ENCODE results near the gene CAPZB. TPM values are rescaled to one million over a fixed set of nuclear protein-coding genes. Genes with fewer than 3 reads are reported as not detected.

The CAPZB gene
- total RNA-seq, 1 experiment from 2014 or later: 141 TPM

DNA sequence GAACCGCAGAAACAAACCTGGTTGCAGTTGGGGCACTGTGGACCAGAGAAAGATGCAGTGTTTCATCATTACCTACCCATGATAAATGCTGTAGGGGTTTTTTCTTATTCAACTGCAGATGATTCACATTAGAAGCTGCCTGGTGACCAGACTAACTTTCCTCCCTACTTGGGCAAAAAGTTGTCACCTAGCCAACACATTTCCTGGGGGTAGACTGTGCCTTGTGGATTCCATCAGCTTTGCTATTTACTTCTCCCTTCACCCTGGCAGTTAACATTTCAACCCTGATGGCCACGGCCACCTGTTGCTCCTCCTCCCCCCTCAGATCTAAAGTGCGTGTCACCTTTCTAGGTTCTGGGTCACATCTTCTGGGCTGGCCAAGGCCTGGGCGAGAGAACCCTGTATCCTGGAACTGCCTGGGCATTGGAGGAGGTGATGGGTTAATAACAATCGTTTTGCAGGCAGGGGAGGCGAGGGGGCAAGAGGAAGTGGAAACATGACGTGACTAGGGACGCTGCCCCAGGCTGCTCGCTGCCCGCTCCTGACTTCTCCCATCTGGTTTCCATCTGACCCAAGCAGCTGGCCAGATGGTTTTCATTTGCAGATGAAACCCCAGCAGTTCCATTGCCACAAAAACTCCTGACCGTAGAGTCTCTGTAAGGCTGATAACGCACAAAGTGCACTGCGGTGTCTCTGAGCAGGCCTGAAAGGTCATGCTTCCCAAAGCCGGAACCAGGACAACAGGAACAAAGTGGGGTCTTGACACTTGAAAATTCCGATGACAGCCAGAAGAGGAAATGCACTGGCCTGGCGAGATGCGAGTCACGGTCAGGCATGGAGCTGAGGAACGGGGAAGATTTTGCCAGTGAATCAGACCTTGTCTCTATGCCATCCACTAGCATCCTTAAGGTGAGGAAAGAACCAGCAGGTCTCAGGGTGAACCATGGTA is 36.6 kb downstream of the CAPZB start:
- peak; percentile 95 for DNase-seq (ENCODE audit: low read depth)

DNA sequence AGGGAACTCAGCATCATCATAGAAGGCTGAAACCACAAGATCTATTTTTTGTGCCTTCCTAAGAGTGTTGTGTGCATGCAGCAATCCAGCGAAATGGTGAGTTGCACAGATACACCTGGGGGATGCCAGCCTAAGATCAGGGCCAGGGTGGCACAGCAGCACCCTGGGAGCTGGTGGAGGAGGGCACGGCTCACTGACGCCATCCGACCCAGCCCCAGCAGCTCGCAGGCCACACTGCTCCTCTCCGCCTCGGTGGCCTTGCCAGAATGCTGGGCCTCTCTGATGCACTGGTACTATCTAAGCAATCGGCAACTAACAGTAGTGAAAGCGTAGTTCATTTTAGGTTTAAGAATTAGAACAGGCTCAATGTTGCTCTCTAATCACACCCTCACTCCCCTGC is 37.8 kb downstream of the CAPZB start:
- DNase-seq (ENCODE audit: low read depth): no peak

DNA sequence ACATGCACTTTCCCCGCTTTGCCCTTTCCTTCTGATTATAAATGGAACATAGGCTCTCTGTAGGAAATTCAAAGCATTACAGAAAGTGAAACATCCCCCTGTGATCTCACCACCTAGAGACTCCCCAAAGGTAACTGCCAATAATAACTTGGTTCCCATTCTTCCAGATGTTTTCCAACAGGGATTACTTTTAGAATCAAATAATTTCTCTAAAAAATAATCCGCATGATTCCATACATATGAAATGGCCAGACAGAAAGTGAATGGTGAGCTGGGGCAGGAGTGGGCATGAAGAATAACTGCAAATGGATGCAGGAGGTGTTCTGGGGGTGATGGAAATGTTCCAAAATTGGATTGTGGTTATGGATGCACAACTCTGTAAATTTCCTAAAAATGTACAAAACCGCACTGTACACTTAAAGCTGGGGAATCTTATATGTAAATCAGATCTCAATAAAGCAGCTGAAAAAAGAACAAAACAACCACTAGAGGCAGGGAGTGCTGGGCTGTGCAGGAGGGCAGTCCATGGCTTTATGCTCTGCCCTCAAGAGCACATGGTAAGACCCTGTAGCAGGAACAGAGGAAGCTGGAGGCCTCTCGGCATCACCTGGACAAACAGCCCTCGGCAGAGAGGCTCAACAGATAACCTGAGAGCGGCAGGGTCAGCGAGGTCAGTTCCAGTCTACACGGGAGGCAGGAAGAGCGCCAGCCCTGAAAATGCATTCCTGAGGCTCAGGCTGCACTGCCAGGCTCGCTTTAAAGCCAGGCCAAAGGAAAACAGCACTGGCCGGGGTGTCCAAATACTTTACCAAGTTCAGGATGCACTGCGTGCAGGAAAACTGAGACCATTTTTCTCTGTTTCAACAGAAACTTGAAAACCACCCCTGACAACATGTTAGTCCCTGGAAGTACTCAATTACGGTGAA is 39.7 kb downstream of the CAPZB start:
- peak; percentile 55 for DNase-seq (ENCODE audit: low read depth)

DNA sequence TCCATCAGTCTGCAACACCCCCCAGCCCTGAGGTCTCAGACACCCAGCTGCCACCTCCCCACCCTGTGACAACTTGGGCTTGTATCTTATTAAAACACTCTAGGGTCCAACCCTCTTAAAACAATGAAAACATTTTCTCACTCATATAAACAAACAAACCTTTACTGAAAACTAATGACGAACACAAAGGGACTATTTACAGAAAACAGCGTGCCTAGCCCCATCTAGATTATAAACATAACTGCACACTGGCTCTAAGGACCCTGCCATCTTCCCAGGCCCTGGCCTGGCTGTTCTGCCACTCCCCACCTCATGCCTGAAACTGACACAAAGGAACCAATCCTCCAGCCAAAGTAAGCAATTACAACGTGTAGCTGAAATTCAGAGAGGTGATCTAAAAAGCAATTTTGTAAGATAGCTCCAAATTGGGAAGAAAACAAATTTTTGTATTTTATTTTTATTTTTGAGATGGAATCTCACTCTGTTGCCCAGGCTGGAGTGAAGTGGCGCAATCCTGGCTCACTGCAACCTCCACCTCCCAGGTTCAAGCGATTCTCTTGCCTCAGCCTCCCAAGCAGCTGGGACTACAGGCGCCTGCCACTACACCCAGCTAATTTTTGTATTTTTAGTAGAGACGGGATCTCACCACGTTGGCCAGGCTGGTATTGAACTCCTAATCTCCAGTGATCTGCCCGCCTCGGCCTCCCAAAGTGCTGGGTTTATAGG is 40.9 kb downstream of the CAPZB start:
- no peak for DNase-seq (ENCODE audit: low read depth)

DNA sequence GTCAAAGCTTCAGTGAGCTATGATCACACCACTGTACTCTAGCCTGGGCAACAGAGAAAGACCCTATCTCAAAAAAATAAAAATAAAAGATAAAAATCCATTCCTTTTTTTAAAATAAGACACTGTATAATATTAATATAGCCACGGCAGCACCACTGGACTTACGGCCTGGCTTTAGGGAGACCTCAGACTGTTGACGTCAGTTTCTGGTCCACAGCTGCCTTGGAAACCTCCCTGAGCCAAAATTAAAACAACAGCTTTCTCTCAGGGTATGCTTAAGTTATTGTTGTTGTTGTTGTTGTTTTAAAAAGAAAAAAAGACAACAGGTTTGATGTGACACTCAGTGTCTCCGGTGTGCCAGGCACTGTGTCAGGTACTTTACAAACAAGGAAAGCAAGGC is 42.0 kb downstream of the CAPZB start:
- no peak for DNase-seq (ENCODE audit: low read depth)

DNA sequence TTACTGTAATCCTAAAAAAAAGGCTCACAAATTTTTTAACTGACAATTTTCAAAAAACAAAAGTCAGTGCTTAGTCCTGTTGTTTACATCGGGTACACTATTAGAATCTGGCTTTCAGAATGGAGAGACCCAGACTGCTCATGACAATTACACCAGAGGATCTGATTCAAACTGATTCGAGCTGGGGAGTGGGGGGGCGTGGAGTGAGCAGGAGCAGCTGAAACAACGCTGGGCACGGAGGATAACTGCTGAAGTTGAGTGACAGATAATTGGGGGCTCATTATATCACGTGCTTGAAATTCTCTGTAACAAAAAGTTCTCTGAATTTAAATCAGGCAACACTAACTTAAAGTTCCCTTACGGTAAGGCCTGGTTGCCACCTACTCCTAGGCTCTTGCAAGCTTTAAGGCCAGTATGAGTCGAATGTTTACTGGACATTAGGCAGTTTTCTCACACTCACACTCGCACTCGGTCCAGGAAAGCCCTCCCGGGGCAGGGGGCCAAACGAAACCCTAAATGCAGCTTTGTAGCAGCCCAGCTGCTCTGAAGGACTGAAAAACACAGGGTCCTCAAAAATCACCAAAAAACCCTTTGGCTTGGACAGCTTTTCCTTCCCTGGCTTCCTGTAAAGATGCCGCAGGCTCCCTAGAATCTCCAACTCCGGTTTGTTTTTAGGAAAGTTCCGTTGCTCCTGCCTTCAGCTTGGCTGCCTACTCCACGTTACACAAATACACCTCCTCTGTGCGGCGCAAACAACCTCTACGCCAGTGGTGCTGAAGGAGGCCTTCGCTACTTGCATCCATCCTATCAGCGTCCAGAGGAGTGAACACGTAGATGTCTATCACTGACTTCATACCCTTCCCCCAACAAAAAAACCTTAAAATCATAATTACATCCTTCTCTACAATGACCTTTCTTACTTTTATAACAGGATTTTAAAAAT is 42.9 kb downstream of the CAPZB start:
- DNase-seq (ENCODE audit: low read depth): no peak

DNA sequence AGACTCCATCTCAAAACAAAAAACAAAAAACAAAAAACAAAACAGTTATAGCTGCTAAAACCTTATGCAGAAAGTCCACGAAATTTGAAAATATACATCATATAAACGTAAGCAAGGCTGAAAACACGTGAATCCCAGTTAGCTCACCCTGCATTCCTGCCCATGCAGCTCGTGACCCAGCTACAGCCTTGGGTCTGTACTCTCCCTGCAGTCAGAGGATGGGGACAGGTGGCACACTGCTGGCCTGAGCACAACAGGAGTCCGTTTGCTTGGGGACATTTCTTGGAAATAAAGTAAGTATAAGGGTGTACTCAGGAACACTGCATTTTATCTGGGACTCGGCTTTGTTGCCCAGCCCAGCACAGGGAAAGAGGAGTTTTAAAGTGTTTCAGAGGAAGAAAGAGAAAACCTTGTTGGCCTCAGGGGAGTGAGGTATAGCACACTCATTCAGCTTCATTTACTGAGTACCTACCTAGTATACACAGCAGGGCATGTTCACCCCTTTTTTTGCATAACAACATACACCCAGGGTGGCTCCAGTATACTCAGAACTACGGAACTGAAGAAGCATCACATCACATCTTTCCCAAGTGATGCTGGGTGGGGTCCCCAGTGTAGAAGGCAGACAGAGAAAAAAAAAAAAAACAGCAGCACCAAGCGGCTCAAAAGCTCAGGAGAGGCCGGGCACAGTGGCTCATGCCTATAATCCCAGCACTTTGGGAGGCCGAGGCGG is 44.1 kb downstream of the CAPZB start:
- no peak for DNase-seq (ENCODE audit: low read depth)

DNA sequence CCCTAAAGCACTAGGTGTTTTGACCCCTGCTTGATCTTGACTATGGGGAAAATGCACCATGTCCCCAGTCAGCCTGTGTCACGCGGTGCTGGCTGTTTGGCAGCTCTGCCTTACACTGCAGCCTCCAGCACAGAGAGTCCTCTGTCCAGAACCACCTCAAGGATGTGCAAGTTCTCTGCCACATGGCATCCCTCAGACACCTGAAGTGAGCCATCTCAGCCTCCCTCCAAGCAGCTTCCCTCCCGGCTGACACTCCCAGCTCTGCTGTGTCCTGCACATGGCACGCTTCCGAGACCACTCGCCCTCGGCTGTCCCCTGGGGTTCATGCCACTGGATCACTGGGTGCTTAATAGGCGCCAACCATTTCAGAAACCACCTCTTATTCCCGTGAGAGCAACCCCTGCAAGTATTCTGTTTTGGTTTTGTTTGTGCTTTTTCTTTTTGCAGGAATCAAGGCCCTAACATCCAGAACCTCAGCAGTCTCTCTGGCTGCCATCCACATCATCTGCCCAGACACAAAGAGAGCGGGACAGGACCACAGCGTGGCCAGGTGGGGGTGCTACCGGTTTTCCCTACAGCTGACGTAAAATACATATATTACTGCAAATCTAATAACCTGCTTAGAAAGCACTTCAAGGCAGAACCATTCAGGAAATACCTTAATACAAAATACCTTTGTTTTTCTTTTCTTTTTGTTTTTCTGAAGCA is 45.7 kb downstream of the CAPZB start:
- peak; percentile 51 for DNase-seq (ENCODE audit: low read depth)

DNA sequence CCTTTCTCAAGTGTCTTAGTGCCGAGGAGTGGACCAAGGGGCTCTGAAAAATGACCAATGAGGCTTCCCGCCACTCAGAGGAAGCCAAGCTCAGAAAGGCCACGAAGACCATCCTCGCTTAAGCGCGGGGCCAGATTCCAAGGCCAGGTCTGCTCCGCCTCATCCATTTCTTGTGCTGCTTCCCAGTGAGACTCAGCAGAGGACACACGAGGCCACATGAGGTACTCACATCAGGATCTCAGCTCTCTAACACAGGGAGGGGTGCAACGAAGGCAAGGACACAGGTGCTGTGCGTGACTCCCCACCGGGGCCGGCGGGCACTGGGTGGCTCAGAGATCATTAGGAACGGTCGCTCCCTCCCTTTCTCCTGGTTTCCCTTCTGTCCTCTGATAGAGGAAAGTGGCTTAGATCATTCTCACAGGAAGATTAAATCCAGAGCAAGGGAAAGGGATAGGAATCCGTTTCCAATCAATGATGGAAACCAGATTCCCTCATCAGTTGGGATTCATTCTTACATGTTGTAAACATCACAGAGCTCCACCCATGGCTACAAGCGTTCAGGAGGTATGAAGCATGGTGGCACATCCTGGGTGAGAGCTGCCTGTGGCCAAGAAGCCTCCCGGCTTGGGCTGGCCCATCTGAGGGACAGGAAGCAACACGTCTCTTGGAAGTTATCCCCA is 46.7 kb downstream of the CAPZB start:
- no peak for DNase-seq (ENCODE audit: low read depth)

DNA sequence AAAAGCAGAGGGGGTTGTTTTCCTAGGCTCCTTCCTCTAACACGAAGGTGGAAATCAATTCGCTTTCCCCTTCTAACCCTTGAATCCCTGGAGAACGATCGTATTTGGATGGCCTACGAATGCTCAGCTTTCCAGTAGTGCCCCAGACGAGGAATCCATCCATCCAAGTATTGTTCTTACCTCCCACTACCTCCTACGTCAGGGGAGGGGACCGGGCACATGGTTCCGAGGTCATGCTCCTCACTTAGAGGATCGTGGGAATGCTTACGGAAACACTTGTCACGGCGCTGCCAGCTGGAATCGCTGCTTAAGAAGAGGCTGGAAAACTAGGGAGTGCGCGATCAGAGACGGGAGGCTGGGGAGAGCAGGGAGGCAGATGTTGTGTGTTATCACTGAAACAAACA is 47.4 kb downstream of the CAPZB start:
- no peak for DNase-seq (ENCODE audit: low read depth)

DNA sequence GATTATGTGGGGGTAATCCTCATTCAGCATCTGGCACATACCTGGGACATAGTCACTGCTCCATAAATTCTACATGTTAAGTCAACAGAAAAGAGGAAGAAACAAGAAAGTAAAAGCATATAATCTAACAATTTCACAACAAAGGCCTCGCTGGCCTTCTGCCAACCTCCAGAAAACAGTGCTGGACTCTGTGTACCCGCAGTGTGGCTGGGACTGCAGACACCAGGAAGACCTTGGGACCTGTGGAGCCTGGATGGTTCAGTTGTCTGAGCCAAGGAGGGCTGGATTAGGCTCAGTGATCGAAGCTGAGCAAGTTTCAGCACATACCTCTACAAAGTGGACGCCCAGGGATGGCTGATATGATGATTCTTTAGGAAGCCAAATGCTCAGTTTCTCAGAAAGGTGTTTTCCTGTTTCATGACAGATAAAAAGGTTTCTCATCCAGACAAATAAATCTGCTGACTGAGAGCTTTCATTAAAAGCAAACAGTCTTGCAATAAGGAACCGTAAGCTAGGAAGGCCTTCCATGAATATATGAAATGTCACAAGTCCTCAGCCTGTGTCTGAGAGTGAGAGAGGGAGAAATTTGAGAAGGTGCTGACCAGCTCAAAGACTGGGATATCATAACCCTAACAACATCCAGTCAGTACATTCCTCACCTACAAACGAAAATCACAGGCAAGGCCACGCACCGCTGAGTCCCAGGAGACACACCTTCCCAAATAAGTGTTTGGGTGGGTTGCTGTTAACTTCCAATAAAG is 48.4 kb downstream of the CAPZB start:
- DNase-seq (ENCODE audit: low read depth): no peak

DNA sequence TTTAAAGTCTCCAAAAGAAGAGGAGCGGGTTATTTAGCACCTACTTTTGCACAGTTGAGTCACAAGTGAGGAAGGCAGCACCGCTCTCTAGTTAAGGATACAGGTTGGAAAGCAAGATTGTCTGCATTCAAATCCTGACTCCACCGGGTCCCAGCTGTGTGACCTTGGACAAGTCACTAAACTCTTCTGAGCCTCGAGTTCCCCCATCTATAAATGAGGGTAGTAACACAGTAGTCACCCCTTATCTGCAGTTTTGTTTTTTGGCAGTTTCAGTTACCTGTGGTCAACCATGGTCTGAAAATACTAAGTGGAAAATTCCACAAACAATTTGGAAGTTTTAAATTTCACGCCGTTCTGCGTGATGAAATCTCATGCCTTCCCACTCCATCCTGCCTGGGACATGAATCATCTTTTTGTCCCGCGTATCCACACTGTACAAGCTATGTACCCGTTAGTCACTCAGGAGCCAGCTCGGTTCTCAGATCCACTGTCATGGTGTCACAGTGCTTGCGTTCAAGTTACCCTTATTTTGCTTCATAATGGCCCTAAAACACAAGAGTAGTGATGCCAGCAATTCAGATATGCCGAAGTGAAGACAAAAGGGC is 49.4 kb downstream of the CAPZB start:
- peak; percentile 57 for DNase-seq (ENCODE audit: low read depth)

DNA sequence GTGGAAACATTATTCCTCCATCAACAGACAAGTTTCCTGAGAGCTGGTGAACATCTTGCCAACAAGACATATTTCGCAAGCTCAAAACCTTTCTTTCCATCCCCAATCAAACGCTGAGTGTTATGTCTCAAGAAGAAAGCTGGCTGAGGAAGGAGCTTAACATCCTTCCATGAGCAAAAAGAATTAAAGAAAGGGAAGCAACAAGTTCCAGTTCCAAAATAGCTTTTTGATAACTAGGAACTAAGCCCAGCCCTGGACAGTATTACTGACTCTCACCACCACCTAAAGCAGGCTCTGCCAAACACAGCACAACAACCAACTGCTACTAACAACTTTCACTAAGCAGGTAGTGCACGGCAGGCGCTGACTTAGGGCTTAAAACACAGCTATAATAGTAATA is 50.2 kb downstream of the CAPZB start:
- DNase-seq (ENCODE audit: low read depth): no peak

DNA sequence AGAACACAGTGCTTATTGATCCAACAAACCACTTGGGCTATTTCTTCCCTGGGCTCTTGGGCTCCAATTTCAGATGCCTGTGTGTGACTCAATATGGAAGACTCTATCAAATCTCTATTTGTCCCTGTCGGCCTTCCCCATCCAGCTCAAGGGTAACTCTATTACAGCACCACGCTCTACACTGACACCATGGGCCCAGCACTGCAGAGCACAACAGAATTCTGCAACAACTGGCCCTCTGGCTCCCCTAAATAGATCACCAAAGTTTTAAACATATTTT is 51.7 kb downstream of the CAPZB start:
- no peak for DNase-seq (ENCODE audit: low read depth)

DNA sequence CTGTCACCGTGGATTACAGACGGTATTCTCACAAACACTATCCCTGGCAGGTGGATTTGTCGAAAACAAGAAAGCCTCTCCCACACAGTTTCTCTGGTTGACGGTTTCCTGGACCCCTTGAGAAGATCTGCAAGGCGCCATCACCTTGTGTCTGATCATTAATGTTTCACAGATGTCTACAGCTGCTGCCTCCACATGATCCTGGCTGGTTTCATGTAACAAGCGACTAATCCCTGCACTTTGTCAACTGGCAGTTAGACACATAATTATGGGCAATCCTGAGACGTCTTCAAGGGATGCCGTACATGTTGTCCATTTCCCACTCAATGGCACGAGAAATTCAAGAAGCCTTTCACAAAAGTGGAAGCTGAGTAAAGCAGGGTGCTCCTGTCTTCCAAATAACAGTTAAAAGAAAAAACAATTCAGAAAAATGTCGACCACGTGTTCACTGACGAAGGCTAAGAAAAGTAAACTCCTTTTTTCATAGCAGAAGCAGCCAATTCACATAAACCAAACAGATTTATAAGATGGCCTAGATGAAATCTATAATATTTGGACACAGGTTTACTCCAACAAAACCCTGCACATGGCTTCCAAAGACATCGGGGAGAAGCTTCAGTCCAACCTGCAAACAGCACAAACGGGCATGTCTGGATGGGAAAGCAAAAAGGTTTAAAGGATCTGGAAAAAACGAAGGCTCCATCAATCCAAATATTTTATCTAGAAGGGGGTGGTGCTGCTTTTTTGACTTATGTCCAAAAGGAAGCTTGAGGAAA is 52.2 kb downstream of the CAPZB start:
- DNase-seq (ENCODE audit: low read depth): no peak

DNA sequence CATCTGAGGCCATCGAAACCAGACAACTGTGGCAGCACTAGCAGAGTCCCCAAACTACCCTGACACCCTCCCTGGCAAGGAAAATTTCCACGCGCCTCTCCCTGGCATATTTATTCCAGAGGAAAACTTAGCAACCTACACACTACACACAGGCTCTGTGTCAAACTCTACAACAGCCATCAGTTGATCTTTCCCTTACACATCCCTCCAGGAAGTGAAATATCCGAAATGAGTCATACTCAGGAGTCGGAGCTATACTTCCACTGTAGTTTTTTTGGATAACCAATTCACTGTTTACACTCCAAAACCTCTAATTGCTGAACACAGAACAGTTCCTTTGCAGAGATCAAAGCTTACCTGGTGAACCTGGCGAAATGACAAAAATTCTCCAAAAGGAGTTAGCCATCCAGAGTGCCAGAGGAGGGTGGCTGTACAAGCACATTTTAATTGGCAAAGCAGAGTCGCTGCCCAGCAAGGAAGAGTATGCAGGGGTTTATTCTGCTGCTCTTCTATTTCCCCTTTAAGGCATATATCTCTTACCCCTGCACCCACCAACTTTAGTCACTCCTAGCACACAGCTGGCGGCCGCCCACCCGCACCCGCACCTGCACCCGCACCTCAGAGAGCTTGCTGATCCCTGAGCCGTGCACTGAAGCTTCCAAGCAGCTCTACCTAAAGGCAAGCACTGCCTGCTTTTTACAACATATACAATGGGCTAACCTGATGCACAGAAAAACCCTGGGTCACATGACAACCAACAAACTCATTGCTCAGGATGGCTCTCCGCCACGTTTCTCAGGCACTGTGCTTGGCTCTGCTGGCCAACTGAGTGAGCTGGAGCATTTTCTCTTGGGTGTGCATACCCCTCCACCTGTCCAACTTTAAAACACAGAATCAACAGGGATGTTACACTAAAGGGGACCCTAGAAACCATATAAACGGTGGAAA is 54.9 kb downstream of the CAPZB start:
- peak; percentile 72 for DNase-seq (ENCODE audit: low read depth)

Measured in Daoy (cell line).